ENCODE data around the gene EPHB1. TPM values are rescaled to one million over a fixed set of nuclear protein-coding genes. Genes with fewer than 3 reads are reported as not detected.

Gene EPHB1
- total RNA-seq, 3 donors from 2014 or later = 0.31 to 6.9 (median 0.64) TPM

- Histone ChIP-seq H3K9me3 (no peaks in the 10 kb centered on the region), H3K36me3 (ENCODE audit: low read depth) (no peaks in the 10 kb centered on the region), H3K4me1 (ENCODE audit: low read depth) (no peaks in the 10 kb centered on the region), H3K4me3 (no peak overlapping the region)
- ATAC-seq (no peak), DNase-seq (no peak)
- intact Hi-C loops (cut with DNase I, micrococcal nuclease) = no loop called here
- TF ChIP-seq CTCF (IDR thresholded peaks at IDR 0.05) = no peak
These were observed 42.1 kb upstream of the EPHB1 start for GRCh38 chr3:134752761-134753461.

GRCh38 chr3:134753999-134754742 lies 40.9 kb upstream of the EPHB1 start:
- TF ChIP-seq CTCF (IDR thresholded peaks at IDR 0.05) = no peak
- DNase-seq = no peak
- no peak overlapping the region for H3K4me3 ChIP-seq
- intact Hi-C loops (cut with DNase I, micrococcal nuclease) = no loop called here
- no peaks in the 10 kb centered on the region for H3K36me3 ChIP-seq (ENCODE audit: low read depth)
- no peak for ATAC-seq
- no peaks in the 10 kb centered on the region for H3K4me1 ChIP-seq (ENCODE audit: low read depth)
- no peaks in the 10 kb centered on the region for H3K9me3 ChIP-seq

- DNase-seq = peak in 2 of 3 donors; percentile 31 to 49
- H3K9me3 ChIP-seq = no peaks in the 10 kb centered on the region
- peak; percentile 68 for ATAC-seq
- H3K36me3 ChIP-seq (ENCODE audit: low read depth) = no peaks in the 10 kb centered on the region
- intact Hi-C loops (cut with DNase I, micrococcal nuclease) = no loop called here
- no peak for TF ChIP-seq CTCF (IDR thresholded peaks at IDR 0.05)
- H3K4me1 ChIP-seq (ENCODE audit: low read depth) = no peaks in the 10 kb centered on the region
- no peak overlapping the region for H3K4me3 ChIP-seq
These were observed 40.1 kb upstream of the EPHB1 start for GRCh38 chr3:134754768-134755559.

- no peak overlapping the region for H3K4me3 ChIP-seq
- DNase-seq (no peak), ATAC-seq (no peak)
- H3K9me3 ChIP-seq = no peaks in the 10 kb centered on the region
- intact Hi-C loops (cut with DNase I, micrococcal nuclease) = no loop called here
- no peaks in the 10 kb centered on the region for H3K4me1 ChIP-seq (ENCODE audit: low read depth)
- no peaks in the 10 kb centered on the region for H3K36me3 ChIP-seq (ENCODE audit: low read depth)
- TF ChIP-seq CTCF (IDR thresholded peaks at IDR 0.05) = no peak
These were observed 39.2 kb upstream of the EPHB1 start for GRCh38 chr3:134755821-134756220.

- no peak overlapping the region for H3K4me3 ChIP-seq
- DNase-seq (no peak), ATAC-seq (no peak)
- no peak for TF ChIP-seq CTCF (IDR thresholded peaks at IDR 0.05)
- intact Hi-C loops (cut with DNase I, micrococcal nuclease) = no loop called here
- H3K36me3 ChIP-seq (ENCODE audit: low read depth) = no peaks in the 10 kb centered on the region
- H3K4me1 ChIP-seq (ENCODE audit: low read depth) = no peaks in the 10 kb centered on the region
- no peaks in the 10 kb centered on the region for H3K9me3 ChIP-seq
These were observed 37.5 kb upstream of the EPHB1 start for GRCh38 chr3:134757549-134758069.
